ENCODE data around the gene TNS2.
"Not testable (repeated sequence)": the region's sequence is repeated elsewhere in the genome, so short reads cannot be mapped to it uniquely, and the experiment has no call there.

DNA sequence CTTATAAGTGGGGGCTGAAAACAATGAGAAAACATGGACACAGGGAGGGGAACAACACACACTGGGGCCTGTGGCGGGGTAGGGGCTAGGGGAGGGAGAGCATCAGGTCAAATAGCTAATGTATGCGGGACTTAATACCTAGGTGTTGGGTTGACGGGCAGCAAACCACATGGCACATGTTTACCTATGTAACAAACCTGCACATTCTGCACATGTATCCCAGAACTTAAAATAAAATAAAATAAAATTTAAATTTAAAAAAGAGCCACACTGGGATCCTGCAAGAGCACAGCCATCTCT is 45.7 kb downstream of the TNS2 start:
- not testable (repeated sequence) for TF ChIP-seq POLR2A, POLR2AphosphoS5 (IDR thresholded peaks at IDR 0.05)
- TF ChIP-seq, protein P1, sequence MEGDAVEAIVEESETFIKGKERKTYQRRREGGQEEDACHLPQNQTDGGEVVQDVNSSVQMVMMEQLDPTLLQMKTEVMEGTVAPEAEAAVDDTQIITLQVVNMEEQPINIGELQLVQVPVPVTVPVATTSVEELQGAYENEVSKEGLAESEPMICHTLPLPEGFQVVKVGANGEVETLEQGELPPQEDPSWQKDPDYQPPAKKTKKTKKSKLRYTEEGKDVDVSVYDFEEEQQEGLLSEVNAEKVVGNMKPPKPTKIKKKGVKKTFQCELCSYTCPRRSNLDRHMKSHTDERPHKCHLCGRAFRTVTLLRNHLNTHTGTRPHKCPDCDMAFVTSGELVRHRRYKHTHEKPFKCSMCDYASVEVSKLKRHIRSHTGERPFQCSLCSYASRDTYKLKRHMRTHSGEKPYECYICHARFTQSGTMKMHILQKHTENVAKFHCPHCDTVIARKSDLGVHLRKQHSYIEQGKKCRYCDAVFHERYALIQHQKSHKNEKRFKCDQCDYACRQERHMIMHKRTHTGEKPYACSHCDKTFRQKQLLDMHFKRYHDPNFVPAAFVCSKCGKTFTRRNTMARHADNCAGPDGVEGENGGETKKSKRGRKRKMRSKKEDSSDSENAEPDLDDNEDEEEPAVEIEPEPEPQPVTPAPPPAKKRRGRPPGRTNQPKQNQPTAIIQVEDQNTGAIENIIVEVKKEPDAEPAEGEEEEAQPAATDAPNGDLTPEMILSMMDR (IDR thresholded peaks at IDR 0.05) = not testable (repeated sequence)
